Choroid plexus epithelial cell (primary cell): ENCODE results near the gene CDKN3.
"Not testable (repeated sequence)": the region's sequence is repeated elsewhere in the genome, so short reads cannot be mapped to it uniquely, and the experiment has no call there.

Experiments
- DNase-seq: peaks from one replicate; pipeline ENCODE4 v3.0.0-alpha.2; 2010; ENCODE audit warnings: low read depth
- H3K4me3 ChIP-seq: 2 replicates; pipeline ENCODE4 v1.5.1; 2011; ENCODE audit warnings: low read depth, mild to moderate bottlenecking, control low read depth, low read length, moderate library complexity
- CTCF ChIP-seq: conservative IDR thresholded peaks from 2 replicates; pipeline ENCODE4 v1.5.1; 2011; ENCODE audit warnings: low read depth, mild to moderate bottlenecking, control low read depth, inconsistent platforms, low read length, moderate library complexity

CDKN3 gene

GRCh38 chr14:54385556-54385955 lies 11.3 kb upstream of the CDKN3 start:
- no peak overlapping the region for H3K4me3 ChIP-seq
- no peak for TF ChIP-seq CTCF
- DNase-seq: no peak

- H3K4me3 ChIP-seq: no peak overlapping the region
- DNase-seq: no peak
- no peak for TF ChIP-seq CTCF
Measured at GRCh38 chr14:54387328-54387727, 9.5 kb upstream of the CDKN3 start.

GRCh38 chr14:54392131-54392859 lies 4.5 kb upstream of the CDKN3 start:
- H3K4me3 ChIP-seq: no peak overlapping the region
- TF ChIP-seq CTCF: no peak
- DNase-seq: no peak

GRCh38 chr14:54392986-54393884 lies 3.6 kb upstream of the CDKN3 start:
- not testable (repeated sequence) for H3K4me3 ChIP-seq, DNase-seq

- no peak for TF ChIP-seq CTCF
- no peak for DNase-seq
- H3K4me3 ChIP-seq: no peak overlapping the region
Measured at GRCh38 chr14:54394596-54394995, 2.2 kb upstream of the CDKN3 start.

- no peak for DNase-seq
- no peak overlapping the region for H3K4me3 ChIP-seq
- TF ChIP-seq CTCF: no peak
Measured at GRCh38 chr14:54395284-54395683, 1.5 kb upstream of the CDKN3 start.

- H3K4me3 ChIP-seq: no peak overlapping the region
- no peak for TF ChIP-seq CTCF
- no peak for DNase-seq
Measured at GRCh38 chr14:54395716-54396115, 1.1 kb upstream of the CDKN3 start.
